ENCODE data around the gene PHLDA3.

Gene PHLDA3

DNA sequence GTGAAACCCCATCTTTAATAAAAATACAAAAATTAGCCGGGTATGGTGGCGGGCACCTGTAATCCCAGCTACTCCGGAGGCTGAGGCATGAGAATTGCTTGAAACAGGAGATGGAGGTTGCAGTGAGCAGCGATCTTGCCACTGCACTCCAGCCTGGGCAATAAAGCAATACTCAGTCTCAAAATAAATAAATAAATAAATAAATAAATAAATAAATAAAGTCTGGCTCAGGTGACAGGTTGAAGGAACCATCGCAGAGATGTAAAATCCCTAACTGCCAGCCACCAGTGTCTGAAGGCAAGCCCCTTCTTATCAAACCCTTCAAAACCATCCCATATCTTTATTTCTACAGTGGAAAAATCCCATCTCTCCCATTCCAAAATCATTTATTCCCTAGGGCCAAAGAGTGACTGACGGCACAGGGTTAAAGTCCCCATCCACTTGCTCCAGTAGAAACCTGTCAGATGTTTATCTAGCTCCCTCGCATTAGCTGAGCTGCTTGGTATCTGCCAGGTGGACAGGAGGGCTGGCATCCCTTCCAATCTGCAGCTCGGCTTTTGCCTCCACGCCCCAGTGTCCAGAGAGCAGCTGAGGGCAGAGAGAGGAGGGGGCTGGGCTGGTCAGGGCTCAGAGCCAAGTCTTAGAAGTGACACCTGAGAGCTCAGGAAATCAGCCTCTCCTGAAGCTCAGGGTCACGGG is 33.0 kb upstream of the PHLDA3 start:
- no peaks in the 10 kb centered on the region for H3K9me2 ChIP-seq (replicated peaks; ENCODE audit: control insufficient read depth, low read length)
- no peaks in the 10 kb centered on the region for H3F3A ChIP-seq (ENCODE audit: control insufficient read depth, insufficient read depth)
- H3K27ac ChIP-seq (ENCODE audit: low read depth, low read length): no peak overlapping the region
- H3K27me3 ChIP-seq (ENCODE audit: control insufficient read depth, low read length): no peaks in the 10 kb centered on the region
- TF ChIP-seq, protein P1, sequence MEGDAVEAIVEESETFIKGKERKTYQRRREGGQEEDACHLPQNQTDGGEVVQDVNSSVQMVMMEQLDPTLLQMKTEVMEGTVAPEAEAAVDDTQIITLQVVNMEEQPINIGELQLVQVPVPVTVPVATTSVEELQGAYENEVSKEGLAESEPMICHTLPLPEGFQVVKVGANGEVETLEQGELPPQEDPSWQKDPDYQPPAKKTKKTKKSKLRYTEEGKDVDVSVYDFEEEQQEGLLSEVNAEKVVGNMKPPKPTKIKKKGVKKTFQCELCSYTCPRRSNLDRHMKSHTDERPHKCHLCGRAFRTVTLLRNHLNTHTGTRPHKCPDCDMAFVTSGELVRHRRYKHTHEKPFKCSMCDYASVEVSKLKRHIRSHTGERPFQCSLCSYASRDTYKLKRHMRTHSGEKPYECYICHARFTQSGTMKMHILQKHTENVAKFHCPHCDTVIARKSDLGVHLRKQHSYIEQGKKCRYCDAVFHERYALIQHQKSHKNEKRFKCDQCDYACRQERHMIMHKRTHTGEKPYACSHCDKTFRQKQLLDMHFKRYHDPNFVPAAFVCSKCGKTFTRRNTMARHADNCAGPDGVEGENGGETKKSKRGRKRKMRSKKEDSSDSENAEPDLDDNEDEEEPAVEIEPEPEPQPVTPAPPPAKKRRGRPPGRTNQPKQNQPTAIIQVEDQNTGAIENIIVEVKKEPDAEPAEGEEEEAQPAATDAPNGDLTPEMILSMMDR (IDR thresholded peaks at IDR 0.05; ENCODE audit: low read depth, low read length, poor library complexity, severe bottlenecking): no peak
- no peak for TF ChIP-seq EZH2phosphoT487 (IDR thresholded peaks at IDR 0.05; ENCODE audit: borderline replicate concordance, low read length)
- H3K79me2 ChIP-seq (ENCODE audit: control insufficient read depth, low read length): peaks cover 42% of the 10 kb centered on the region
- no peak overlapping the region for H3K4me3 ChIP-seq (ENCODE audit: low read length)
- peaks cover 7% of the 10 kb centered on the region; the same call in 1 of the 2 replicates for H3K36me3 ChIP-seq (ENCODE audit: control insufficient read depth, low read length)
- H3K4me2 ChIP-seq (ENCODE audit: low read length): no peak overlapping the region
- H4K20me1 ChIP-seq (ENCODE audit: control insufficient read depth, insufficient read depth, low read depth, low read length): 0 out of 2 replicates have a peak, but pooled peaks cover 4% of the 10 kb centered on the region
- peaks cover 33% of the 10 kb centered on the region for H3K4me1 ChIP-seq (ENCODE audit: control insufficient read depth, low read length)
- H3K9me3 ChIP-seq (ENCODE audit: control insufficient read depth, insufficient read depth, low read length): no peaks in the 10 kb centered on the region

DNA sequence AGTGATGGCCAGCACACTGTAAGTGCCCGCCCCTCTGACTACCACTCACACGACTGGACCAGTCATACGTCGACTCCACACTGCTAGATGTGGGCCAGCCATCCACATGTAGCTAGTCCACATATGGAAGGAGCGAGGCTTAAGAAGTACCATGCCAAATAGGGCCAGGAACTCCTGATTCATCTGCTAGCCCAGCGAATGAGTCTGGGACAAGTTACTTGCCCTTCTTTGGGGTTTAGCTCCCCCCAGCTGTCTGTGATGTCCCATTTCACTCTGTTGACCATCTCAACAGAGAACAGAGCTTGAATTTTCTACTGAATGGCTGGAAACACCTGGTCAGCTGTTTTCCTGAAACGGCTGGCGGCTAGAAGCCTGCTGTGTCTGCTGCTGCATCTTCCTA is 32.2 kb upstream of the PHLDA3 start:
- Histone ChIP-seq H3K27me3 (ENCODE audit: control insufficient read depth, low read length) (no peaks in the 10 kb centered on the region), H3K9me2 (replicated peaks; ENCODE audit: control insufficient read depth, low read length) (no peaks in the 10 kb centered on the region), H3K9me3 (ENCODE audit: control insufficient read depth, insufficient read depth, low read length) (no peaks in the 10 kb centered on the region), H3K4me1 (ENCODE audit: control insufficient read depth, low read length) (peaks cover 27% of the 10 kb centered on the region), H4K20me1 (ENCODE audit: control insufficient read depth, insufficient read depth, low read depth, low read length) (0 out of 2 replicates have a peak, but pooled peaks cover 4% of the 10 kb centered on the region), H3K4me3 (ENCODE audit: low read length) (no peak overlapping the region), H3K79me2 (ENCODE audit: control insufficient read depth, low read length) (peaks cover 36% of the 10 kb centered on the region), H3F3A (ENCODE audit: control insufficient read depth, insufficient read depth) (no peaks in the 10 kb centered on the region), H3K36me3 (ENCODE audit: control insufficient read depth, low read length) (0 out of 2 replicates have a peak, but pooled peaks cover 3% of the 10 kb centered on the region), H3K4me2 (ENCODE audit: low read length) (no peak overlapping the region), H3K27ac (ENCODE audit: low read depth, low read length) (no peak overlapping the region)
- TF ChIP-seq, protein P1 (IDR thresholded peaks at IDR 0.05; ENCODE audit: low read depth, low read length, poor library complexity, severe bottlenecking): no peak

DNA sequence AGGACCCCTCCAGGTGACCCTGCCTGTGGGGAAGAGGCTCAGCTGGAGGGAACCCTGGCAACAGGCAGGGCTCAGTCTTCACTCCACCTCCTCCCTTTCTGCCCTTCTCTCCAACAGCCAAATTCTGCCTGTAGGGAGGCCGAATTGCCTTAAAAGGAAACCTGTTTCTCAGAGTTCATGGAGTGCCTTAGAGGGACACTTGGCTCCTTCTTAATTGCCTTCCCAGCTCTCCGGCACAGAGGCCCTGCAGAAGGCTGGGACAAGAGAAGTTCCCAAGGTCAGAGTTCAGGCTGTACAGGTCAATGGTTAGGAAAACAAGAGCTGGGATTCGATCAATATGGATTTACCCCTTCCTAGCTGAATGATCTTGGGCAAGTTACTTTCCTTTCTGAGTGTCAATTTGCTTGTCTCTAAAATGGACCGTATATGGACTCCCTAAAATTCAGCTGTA is 31.7 kb upstream of the PHLDA3 start:
- Histone ChIP-seq H3F3A (ENCODE audit: control insufficient read depth, insufficient read depth) (no peaks in the 10 kb centered on the region), H4K20me1 (ENCODE audit: control insufficient read depth, insufficient read depth, low read depth, low read length) (0 out of 2 replicates have a peak, but pooled peaks cover 4% of the 10 kb centered on the region), H3K36me3 (ENCODE audit: control insufficient read depth, low read length) (0 out of 2 replicates have a peak, but pooled peaks cover 3% of the 10 kb centered on the region), H3K27ac (ENCODE audit: low read depth, low read length) (no peak overlapping the region), H3K4me2 (ENCODE audit: low read length) (no peak overlapping the region), H3K4me3 (ENCODE audit: low read length) (no peak overlapping the region), H3K9me2 (replicated peaks; ENCODE audit: control insufficient read depth, low read length) (no peaks in the 10 kb centered on the region), H3K4me1 (ENCODE audit: control insufficient read depth, low read length) (peaks cover 23% of the 10 kb centered on the region), H3K27me3 (ENCODE audit: control insufficient read depth, low read length) (no peaks in the 10 kb centered on the region), H3K9me3 (ENCODE audit: control insufficient read depth, insufficient read depth, low read length) (no peaks in the 10 kb centered on the region), H3K79me2 (ENCODE audit: control insufficient read depth, low read length) (peaks cover 31% of the 10 kb centered on the region)
- TF ChIP-seq, protein P1 (IDR thresholded peaks at IDR 0.05; ENCODE audit: low read depth, low read length, poor library complexity, severe bottlenecking): no peak
- TF ChIP-seq EZH2phosphoT487 (IDR thresholded peaks at IDR 0.05; ENCODE audit: borderline replicate concordance, low read length): no peak

All from DOHH2 (cell line).